T-helper 1 cell treated with Interleukin-12 subunit alpha and Interleukin-12 subunit beta and Interleukin-4 antibody, amounts not matched to agents 30 ng/mL and 1 ng/mL, for 36 hours (primary cell): ENCODE results near the gene SMAD9. TPM values are rescaled to one million over a fixed set of nuclear protein-coding genes. Genes with fewer than 3 reads are reported as not detected.

Experiments
- intact Hi-C: fragments of 100-400 bp; cut with micrococcal nuclease; formaldehyde crosslinking; loops from one replicate; pipeline ENCODE4 v1.15.1; 2024
- total RNA-seq: library from RNA; stranded (reverse); gene quantifications from 2 replicates; pipeline ENCODE4 v1.2.3, GENCODE V29; 2022

SMAD9 gene
- total RNA-seq = 0.02 TPM in 1 of 2 replicates, not detected in the other

DNA sequence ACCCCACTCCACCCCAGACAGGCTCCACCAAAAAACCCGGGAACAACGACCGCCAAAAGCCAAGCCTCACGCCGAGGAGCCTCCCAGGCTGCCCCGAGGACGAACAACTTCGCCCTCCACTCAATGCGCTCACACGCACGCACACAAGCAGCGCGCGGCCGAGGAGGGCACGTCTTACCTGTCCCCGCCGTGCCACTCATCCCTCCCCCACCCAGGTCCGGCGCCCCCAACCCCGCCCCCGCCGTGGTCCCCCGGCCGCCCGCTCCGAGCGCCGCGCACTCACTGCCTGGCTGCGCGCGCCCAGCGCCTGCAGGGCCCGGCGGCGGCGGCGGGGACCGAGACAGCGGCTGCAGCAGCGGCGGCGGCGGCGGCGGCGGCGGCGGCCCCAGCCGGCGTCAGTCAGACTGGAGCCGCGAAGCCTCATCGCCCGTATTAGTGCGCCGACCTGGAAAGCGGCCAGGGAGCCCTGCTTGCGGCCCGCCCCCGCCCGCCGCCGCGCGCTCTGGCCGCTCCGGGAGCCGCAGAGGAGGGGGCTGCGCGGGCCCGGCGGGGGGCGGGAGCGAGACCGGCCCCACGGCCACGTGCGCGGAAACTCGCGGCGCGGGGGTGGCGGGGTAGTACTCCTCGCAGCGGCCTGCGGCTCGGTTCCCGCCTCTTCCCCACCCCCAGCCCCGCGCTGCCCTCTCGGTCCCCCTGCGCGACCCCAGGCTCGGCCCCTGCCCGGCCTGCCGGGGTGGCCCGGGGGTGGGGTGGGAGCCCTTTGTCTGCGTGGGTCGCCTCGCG is at the start of gene SMAD9:
TSS of gene SMAD9 (minus strand) at position 406 of the 783 bp plus-strand sequence. CDS start 40,549 bp downstream, outside the sequence.
- intact Hi-C loops = no loop called here

DNA sequence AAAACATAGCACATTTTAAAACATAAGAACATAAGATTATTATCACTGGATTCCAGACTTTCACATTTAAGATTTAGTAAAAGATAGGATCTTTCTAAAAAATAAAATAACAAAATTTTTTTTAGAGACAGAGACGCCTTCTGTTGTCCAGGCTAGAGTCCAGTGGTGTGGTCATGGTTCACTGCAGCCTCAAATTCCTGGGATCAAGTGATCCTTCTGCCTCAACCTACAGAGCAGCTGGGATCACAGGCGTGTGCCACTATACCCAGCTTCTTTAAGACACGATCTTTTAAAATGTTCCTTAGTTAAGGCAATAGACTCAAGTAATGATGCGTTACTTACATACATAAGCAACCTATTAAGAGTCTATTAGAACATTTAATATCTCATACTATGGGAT is 46.4 kb upstream of the SMAD9 start:
- intact Hi-C loops = no loop called here

DNA sequence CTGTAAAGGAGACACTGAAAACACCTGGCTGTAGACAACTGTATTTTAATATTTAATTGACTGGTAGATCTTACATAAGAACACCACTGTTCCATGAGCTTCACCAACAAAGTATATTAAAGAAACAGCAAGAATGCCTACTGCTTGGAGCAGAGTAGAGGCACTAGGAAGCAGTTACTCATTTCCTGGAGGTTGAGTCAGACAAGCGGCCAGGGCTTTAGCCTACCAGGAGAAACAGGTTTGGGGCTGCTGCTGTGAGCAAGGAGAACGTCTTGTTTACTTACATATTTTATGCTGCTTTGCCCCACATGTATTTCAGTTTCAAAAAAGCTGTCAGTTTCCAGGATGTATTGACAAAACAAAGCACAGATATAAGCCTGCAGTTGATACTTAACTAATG is 45.7 kb upstream of the SMAD9 start:
- intact Hi-C loops = no loop called here

DNA sequence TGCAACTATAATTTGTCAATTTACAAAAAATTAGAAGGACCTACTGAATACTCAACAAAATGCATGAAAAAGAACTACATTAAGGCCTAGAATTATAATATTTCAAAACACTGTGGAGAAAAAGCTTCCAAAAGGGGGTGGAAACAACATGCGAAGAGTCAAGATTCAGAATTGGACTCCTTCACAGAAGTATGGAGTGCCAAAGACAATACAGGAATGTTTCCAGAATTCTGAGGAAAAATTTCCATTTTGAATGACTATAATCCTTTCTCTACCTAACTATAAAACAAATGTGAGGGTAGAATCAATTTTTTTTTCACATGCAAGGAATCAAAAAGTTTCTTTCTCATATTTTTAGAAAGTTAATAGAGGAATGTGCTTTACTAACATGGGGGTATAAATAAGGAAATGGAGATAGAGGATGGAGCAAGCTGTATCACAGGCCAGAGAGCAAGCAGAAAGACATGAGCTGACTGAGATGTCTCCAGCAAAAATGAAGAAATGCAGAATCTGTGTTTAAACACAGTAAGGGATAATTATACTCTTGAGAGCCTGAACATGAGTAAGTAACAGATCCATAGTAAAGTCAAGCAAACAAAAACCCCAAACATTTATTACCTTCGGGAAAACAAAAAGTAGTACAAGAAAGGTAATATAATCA is 39.5 kb upstream of the SMAD9 start:
- intact Hi-C loops = no loop called here

DNA sequence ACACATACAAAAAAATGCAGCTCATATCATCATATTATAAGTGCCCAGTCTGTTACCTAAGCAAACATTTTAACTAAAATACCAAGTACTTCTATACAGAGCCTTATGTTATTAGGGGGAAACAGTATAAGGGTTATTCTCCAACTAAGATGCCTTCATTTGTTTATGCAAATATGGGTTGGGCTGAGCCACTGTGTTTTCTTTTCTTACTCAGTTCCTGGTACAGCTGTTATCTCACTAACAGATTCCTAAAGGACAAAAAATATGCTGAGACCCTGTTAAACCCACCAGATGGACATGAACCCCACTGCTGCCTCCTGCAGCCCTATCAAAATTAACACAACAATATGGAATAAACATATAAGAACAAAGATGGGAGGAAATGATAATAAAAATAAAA is 34.5 kb upstream of the SMAD9 start:
- intact Hi-C loops = no loop called here

DNA sequence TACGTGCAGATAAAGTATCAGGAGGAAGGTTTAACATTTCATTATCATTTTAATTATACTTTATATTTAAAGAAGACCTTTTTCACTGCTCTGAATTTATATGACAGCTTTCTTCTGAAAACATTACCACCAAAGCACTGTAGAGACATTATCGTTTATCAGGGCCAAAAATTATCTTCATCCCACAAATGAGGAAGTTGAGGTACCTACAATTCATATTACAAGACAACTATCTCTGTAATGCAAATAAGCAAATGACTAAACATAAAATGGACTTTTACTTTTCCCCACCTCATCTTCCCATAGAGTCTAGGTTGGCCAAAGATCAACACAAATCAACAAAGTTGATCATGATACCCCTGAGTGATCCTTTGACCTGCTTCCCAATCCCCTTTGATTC is 30.9 kb upstream of the SMAD9 start:
- intact Hi-C loops = no loop called here

DNA sequence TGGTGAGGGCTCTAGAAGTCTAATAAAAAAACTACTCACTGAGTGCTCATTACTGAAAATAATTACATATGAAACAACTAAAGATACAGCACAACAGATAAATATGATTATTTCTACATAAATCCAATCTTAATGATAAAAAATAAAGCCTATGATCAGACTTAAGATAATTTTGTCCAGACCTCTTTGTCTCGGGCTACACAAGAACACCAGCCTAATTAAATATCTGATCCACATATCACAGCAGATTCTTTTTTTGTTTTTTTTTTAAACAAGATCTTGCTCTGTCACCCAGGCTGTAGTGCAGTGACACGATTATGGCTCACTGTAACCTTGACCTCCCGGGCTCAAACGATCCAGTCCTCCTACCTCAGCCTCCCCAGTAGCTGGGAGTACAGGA is 30.3 kb upstream of the SMAD9 start:
- intact Hi-C loops = no loop called here

DNA sequence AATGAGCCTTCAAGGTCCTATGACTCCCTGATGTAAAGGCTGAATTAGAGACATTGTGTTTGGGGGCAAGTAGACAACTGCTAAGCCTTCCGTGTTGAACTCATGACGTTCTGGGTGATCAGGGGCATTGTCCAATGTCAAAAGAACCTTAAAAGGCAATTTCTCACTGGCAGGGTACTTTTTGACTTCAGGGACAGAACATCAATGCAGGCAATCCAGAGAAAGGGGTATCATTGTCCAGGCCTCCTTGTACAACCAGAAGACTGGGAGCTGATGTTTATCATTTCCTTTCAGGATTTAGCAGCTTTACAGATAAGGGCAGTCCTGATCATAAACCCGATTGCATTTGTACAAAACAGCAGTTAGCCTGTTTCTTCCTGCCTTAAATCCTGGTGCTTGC is 25.0 kb upstream of the SMAD9 start:
- intact Hi-C loops = no loop called here

DNA sequence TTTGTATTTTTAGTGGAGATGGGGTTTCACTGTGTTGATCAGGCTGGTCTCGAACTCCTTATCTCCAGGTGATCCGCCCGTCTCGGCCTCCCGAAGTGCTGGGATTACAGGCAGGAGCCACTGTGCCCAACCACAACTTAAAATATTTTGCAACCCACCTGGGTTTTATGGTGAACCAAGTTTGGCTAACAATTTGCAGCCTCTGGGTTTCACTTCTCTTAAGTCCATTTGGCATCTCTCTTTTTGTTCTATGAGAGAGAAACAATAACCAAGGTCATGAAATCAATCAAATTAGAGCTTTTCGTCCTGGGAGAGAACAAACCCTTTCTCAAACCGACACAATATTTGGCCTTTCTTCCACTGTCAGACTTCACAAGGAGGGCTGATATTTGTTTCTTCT is 5.6 kb upstream of the SMAD9 start:
- intact Hi-C loops = no loop called here

DNA sequence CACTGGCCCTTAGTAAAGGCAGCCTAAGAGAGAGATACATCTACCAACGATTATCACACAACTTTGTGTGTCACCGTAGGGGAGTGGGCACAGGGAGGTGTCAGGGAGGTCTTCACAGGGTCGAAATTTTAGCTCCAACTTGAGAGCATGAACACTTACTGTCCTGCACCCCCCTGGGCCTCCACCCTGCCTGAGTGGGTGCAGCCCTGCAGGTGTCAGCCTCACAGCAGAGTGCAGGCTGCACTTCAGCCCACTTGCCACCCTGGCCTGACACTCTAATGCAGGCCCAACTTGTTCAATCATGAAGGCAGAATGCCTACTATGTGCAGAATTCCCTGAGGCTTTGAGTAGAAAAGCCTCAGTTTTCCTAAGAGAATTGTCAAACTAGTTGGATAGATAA is 4.0 kb upstream of the SMAD9 start:
- intact Hi-C loops = no loop called here

DNA sequence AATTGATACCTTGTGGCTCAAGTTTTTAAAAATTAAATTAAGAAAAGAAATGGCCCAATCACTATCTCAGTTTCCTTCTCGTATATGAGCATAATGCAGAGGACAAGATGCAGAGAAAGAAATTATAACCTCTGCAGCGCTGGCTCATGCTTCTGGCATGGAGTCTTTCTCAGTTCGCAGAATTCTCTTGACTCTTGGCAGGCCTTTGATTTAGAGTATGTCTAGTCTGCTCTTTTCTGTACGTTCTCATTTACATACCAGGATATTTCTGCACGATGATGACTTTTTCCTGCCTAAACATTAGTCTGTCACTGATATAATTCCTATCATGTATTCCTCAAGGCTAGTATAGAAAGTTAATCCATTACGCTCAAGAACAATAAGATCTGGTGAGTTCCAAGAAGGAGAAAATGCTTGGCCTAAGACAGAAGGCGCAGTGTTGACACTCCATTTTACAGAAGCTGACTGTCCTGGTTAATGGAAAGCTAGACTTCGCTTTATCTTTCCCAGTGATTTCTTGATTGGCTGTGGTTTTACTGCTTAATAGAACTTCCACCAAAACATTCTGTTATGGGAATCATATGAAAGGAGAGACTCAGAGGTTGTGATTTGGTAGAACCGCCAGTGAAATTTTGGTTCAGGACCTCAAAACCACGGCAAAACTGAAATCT is 1.7 kb upstream of the SMAD9 start:
- intact Hi-C loops = no loop called here

DNA sequence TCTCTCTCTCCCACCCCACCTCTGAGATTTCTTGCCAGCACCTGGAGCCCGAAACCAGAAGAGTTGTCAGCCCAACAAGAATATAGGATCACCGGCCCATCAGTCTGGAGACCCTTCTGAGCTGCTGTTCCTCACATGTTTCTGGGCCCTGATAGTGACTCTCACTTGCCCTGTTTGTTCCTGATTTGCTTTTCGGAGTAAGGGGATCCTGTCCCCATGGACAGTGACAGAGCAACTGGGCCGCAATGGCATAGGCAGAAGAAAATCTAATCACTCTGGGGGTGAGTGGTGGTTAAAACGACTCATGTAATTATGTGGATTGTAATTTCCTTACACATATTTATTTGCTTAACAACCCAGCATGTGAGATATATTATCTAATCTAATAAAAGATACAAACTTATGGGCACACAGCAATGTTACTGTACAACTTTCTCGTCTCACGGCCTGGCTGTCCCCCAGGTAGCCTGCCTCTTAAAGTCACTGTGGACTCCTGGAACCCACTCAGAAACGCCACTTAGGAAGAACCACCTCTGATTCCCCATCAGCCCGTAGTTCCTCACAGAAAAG is 663 bp upstream of the SMAD9 start:
- intact Hi-C loops = no loop called here

DNA sequence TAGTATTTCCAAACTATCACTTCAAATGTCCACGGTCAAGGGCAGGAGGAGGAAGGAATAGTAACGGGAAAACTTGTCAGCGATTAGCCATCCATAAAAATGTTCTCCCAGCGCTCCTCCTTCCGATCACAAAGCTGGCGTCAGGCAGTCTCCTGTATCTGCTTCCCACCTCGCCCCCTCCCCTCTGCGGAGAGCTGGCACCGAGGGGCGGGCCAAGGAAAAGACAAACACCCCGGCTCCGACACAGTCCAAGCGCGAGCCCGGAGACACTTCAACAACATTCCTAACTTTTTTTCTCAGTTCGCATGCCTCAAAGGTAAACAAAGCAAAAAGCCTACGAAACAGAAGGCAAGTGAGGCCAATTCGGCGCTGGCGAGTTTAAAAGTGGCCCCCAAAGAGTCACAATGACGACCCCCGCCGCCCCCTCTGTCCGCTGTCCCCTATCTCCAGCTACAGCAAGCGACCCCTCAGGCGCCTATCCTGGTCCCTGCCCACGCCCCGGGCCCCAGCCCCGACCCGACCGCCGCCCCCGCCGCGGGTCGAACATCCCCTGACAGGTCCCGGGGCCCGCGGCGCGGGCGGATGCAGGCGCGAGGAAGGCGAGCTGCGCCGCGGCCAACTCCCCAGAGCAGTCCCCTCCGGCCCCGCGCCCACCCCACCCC is 736 bp downstream of the SMAD9 start:
- intact Hi-C loops = no loop called here

DNA sequence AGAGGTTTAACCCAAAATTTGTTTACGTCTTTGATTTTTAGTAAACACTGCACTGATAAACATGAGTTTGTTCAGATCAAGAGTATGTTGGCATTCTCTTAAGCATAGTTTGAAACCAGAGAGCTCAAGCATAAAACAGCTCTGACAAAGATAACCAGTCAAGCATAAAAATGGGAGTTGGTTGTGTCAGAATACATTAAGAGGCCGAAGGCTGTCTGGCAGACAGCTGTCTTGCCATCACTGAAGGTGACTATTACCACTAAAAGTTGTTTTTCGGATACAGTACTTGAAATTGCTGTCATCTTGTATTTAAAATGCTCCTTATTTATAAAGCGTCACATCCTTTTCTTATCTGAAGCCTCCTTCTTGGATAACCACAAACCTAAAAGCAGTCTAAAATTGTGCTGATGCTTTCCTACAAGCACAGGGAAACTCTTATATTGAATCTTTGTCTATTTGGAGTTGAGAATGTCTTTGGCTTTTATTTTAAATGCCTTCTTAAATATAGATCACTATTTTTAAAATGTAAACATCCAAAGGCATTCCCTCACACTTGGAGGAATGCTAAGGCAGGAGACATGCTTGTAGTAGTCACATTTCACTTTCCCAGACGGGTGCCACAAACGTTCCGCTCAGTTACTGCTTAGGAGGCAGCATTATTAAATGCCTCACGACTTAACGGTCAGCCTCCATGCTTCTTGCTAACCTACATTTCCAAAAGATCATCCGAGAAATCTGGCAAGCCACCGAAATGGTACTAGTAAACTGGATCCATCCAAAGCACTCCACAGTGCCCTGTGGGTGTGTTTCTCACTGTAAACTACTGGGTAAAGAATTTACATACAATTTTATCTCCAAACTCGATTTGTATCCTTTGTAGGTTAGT is 1.5 kb downstream of the SMAD9 start:
- intact Hi-C loops = no loop called here

DNA sequence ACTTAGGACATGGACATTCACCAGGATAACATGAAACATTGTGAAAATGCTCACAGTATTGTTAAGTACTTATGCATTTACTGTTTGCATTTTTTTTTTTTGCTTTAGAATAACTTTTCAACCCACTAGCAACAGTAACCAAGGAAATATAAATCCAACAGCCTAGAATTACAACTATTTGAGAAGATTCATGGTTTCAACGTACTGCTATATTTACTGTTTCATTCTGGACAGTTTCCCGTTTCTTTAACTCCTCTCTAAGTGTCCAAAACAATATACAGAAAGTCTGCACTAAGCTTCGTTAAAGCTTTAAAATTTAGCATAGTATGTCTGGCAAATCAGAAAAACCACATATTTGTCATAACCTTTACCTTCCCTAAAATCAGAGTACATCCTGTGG is 2.7 kb downstream of the SMAD9 start:
- intact Hi-C loops = no loop called here

DNA sequence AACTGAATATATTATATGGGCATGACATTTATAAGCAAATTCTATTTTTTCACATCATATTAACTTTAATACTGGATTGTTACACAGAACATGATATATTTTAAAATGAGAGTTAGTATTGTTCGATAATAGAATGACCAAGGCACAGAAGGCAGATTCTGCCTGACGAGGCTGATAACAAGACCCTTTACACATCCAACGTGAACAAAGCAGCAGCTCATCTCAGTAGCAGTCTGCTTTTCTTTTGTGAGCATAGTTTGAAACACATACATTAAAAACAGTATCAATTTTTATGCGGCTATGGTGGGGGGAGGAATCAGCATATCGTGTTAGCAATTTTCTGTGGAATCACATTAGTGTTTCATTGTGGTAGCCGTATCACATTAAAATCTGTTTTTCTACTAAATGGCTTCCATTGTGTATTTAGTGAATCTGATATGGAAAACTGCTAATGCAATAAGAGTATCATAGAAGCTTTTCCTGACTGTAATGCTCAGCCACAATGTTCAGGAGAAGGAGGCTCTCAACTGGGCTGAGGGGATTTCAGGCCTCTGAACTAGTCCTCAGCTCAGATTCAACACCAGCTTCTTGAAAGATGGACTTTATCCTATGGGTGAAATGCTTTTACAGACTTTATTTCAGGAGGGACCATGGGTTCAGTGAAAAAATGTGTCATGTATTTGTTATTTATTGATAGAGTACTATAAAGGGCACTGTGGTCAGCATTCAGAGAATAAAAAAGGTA is 4.0 kb downstream of the SMAD9 start:
- intact Hi-C loops = no loop called here

DNA sequence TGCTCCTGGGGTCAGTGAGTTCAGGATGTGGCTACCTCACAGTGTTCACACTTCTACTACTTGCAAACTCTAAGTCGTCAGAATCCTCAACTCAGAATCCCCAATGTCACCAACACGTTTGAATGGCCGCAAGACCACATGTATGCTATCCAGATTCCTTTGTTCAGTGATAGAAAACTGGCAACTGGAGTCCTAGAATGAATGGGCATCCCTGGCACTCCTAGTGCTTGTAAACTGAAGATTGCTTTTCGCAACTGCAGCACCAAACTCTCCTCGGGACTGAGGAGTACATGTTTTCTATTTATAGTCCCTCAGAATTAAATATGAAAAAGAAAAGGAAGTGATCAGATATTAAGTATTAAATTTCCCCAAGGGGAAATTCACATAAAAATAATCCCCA is 4.9 kb downstream of the SMAD9 start:
- intact Hi-C loops = no loop called here

DNA sequence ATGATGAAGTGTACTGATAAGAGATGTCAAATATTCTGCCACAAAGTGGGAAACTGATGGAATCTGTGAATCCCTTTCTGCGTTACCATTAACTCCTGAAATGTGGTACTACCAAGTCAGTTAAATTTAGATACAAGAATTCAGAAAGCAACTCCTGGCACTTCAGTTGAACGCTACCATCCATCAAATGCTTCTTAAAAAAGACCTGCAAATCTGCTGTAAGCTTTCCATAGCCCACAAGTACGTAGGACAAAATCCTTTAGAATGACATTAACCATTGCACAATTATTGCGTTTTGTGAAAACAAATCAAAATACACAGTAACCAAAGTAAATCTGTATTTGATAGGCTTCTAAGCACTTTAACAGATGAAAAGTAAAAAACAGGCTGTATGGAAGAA is 5.4 kb downstream of the SMAD9 start:
- intact Hi-C loops = no loop called here

DNA sequence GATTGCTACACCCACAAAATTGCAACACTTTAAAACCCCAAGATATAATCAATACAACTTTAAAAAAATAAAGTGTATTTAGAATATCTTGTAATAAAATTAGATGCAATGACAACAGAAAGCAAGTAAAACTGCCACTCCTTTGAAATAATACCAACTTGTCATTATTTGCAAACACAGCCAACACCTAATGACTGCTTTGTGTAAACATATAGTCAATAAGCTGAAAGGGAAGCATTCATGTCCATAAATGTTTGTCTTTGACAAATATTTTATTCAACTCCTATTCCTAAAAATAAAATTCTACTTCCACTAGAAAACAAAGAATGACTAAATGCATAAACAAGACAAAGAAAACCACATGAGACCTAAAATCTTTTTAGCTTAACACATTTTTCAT is 6.6 kb downstream of the SMAD9 start:
- intact Hi-C loops = no loop called here

DNA sequence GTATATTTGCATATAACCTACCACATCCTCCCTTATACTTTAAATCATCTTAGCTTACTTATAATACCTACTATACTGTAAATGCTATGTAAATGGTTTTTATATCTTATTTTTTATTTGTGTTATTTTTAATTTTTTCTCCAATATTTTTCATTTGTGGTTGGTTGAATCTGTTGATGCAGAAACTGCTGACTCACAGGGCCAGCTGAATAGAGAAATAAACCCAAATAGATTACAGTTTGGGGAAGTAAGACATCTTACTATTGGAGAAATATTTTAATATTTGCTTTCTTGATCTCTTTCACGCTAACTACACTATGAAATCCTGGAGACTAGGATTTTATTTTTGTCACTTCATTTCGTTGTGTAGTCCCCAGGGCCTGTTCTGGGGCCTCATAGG is 7.1 kb downstream of the SMAD9 start:
- intact Hi-C loops = no loop called here
